Breast epithelium (tissue), 3 donors: ENCODE data around the gene SLC1A5.

Experiments
- POLR2AphosphoS5 ChIP-seq, 3 donors: sonication (generic); formaldehyde crosslinking; IDR thresholded peaks; one replicate each; pipeline ENCODE4 v1.6.1; 2017; ENCODE audit warnings: antibody characterized with exemption in 3 of 3
- TF ChIP-seq, protein P1 (sequence below), 3 donors: fragments of 450-650 bp; IDR thresholded peaks; one replicate each; pipeline ENCODE4 v1.5.1; 2016 to 2017; ENCODE audit warnings: antibody characterized with exemption in 3 of 3, mild to moderate bottlenecking in 3 of 3, moderate library complexity in 3 of 3

GRCh38 chr19:46744005-46744691, 44.2 kb downstream of the SLC1A5 start:
- TF ChIP-seq, protein P1, sequence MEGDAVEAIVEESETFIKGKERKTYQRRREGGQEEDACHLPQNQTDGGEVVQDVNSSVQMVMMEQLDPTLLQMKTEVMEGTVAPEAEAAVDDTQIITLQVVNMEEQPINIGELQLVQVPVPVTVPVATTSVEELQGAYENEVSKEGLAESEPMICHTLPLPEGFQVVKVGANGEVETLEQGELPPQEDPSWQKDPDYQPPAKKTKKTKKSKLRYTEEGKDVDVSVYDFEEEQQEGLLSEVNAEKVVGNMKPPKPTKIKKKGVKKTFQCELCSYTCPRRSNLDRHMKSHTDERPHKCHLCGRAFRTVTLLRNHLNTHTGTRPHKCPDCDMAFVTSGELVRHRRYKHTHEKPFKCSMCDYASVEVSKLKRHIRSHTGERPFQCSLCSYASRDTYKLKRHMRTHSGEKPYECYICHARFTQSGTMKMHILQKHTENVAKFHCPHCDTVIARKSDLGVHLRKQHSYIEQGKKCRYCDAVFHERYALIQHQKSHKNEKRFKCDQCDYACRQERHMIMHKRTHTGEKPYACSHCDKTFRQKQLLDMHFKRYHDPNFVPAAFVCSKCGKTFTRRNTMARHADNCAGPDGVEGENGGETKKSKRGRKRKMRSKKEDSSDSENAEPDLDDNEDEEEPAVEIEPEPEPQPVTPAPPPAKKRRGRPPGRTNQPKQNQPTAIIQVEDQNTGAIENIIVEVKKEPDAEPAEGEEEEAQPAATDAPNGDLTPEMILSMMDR (IDR thresholded peaks at IDR 0.05): no peak
- TF ChIP-seq POLR2AphosphoS5 (IDR thresholded peaks at IDR 0.05): no peak
